GM12865 (cell line): Measurements from ENCODE around the gene HDAC11.
A peak's percentile ranks its signal among the peaks of the same experiment; 100 is the strongest.

Source experiments
- DNase-seq: peaks from one replicate; pipeline ENCODE4 v3.0.0; 2010; ENCODE audit warnings: low read depth
- H3K4me3 ChIP-seq: 2 replicates; pipeline ENCODE4 v1.5.1; 2011; ENCODE audit warnings: mild to moderate bottlenecking, low read depth, low read length, control low read depth
- TF ChIP-seq, protein P1 (sequence below): IDR thresholded peaks from 2 replicates; pipeline ENCODE4 v1.5.1; 2011; ENCODE audit warnings: low read length, control low read depth, low read depth, inconsistent platforms; ENCODE audit not compliant: insufficient read depth; ENCODE audit errors: missing control alignments

The HDAC11 gene

GRCh38 chr3:13522236-13522635, 42.1 kb downstream of the HDAC11 start:
- DNase-seq = no peak
- H3K4me3 ChIP-seq = no peak overlapping the region
- TF ChIP-seq, protein P1, sequence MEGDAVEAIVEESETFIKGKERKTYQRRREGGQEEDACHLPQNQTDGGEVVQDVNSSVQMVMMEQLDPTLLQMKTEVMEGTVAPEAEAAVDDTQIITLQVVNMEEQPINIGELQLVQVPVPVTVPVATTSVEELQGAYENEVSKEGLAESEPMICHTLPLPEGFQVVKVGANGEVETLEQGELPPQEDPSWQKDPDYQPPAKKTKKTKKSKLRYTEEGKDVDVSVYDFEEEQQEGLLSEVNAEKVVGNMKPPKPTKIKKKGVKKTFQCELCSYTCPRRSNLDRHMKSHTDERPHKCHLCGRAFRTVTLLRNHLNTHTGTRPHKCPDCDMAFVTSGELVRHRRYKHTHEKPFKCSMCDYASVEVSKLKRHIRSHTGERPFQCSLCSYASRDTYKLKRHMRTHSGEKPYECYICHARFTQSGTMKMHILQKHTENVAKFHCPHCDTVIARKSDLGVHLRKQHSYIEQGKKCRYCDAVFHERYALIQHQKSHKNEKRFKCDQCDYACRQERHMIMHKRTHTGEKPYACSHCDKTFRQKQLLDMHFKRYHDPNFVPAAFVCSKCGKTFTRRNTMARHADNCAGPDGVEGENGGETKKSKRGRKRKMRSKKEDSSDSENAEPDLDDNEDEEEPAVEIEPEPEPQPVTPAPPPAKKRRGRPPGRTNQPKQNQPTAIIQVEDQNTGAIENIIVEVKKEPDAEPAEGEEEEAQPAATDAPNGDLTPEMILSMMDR = no peak

- TF ChIP-seq, protein P1 = no peak
- no peak for DNase-seq
- no peak overlapping the region for H3K4me3 ChIP-seq
These were observed 45.0 kb downstream of the HDAC11 start for GRCh38 chr3:13524979-13525669.

- DNase-seq = no peak
- H3K4me3 ChIP-seq = no peak overlapping the region
- TF ChIP-seq, protein P1 = no peak
These were observed 45.9 kb downstream of the HDAC11 start for GRCh38 chr3:13525827-13526625.

DNA sequence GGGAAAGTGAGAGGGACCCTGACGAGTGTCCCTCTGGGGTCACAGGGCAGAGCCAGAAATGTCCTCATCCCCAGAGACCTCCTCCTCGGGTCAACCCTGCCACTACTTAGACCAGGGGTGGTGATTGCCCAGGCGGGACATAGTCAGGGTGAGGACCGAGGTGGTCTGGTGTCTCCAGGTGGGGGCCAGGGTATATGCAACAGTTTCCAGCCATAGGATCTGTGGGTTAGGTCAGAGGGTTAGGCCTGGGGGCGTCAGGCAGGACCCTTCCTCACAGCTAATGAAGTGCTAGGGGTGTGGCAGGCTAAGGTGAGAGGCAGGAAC, 46.5 kb downstream of the HDAC11 start:
- H3K4me3 ChIP-seq = no peak overlapping the region
- TF ChIP-seq, protein P1 = no peak
- no peak for DNase-seq

GRCh38 chr3:13528217-13528867, 48.2 kb downstream of the HDAC11 start:
- no peak for DNase-seq
- H3K4me3 ChIP-seq = no peak overlapping the region
- TF ChIP-seq, protein P1 = peak; percentile 19

GRCh38 chr3:13529196-13530112, 49.3 kb downstream of the HDAC11 start:
- no peak overlapping the region for H3K4me3 ChIP-seq
- TF ChIP-seq, protein P1 = no peak
- DNase-seq = no peak
